ENCODE results near the gene ACSL6. TPM values are rescaled to one million over a fixed set of nuclear protein-coding genes. Genes with fewer than 3 reads are reported as not detected.

ACSL6 gene
- total and polyA plus RNA-seq, 10 of the 15 experiments (the other 5 are each of a cell fraction or from before 2014, with no cell fraction given): 0.06 to 0.53 TPM; not detected in 8

DNA sequence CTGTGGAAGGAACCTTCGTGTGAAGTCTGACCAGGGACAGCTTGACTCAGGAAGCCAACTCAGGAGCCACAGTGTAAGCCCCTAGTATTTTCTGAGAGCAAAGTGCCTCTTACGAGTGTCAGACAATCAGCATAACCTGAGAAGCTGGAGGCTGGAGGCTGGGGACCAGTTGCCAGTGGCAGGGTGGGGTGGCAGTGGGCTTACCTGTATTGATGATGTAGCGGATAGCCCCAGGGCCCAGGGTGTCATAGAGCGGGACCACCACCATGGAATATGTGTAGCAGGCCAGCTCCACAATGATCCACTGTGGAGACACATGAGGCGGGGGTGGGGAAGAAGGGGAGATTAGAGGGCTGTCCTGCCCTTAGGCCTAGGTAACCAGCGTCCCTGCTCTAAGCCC, 22.9 kb downstream of the ACSL6 start:
- no peaks in the 10 kb centered on the region for H4K20me1 ChIP-seq (ENCODE audit: control insufficient read depth, insufficient read depth)
- H2AFZ ChIP-seq (ENCODE audit: control insufficient read depth, low read depth, low read length): no peak overlapping the region
- H3K79me2 ChIP-seq (ENCODE audit: control insufficient read depth, insufficient read depth, low read length): no peaks in the 10 kb centered on the region
- intact Hi-C loops (cut with micrococcal nuclease; ENCODE audit: unreplicated experiment) (no loop called here), in situ Hi-C loops (cut with MboI) (no loop called here)
- CTCF ChIA-PET: no interaction called here
- no peak for FAIRE-seq
- no TSS peak for BruUV-seq (replicated peaks)
- POLR2A ChIA-PET: no interaction called here
- no peak overlapping the region for H3K4me2 ChIP-seq (ENCODE audit: control insufficient read depth, insufficient read depth)
- ATAC-seq: no peak
- RAD21 ChIA-PET (ENCODE audit: unreplicated experiment): no interaction called here
- no peak overlapping the region for H3K27ac ChIP-seq (ENCODE audit: control insufficient read depth, insufficient read depth)
- no peak overlapping the region for H3K9ac ChIP-seq (ENCODE audit: control insufficient read depth, insufficient read depth, low read length)
- H3K4me1 ChIP-seq (ENCODE audit: control insufficient read depth, insufficient read depth, low read length): no peaks in the 10 kb centered on the region
- SMC1A ChIA-PET (ENCODE audit: uncharacterized antibody, unreplicated experiment): no interaction called here
- DNase-seq (ENCODE audit: low read depth, low spot score): no peak
- H3K9me3 ChIP-seq (replicated peaks; ENCODE audit: control insufficient read depth, insufficient read depth, low read length): no peaks in the 10 kb centered on the region
- H3K27me3 ChIP-seq (replicated peaks in 1 of 2; ENCODE audit: control insufficient read depth in 2 of 2, insufficient read depth in 2 of 2, low read length in 1 of 2): peaks cover 0 to 2% of the 10 kb centered on the region in 2 experiments; a peak in 1 of 4 replicates
- 24% methylated on average over 6 of the region's 6 CpGs for WGBS (ENCODE audit: insufficient coverage, insufficient replicate concordance, low lambda C conversion rate, missing lambda C conversion rate)
- H3K4me3 ChIP-seq: no peak overlapping the region
- H3K36me3 ChIP-seq (ENCODE audit: control insufficient read depth in 2 of 2, insufficient read depth in 2 of 2, low read length in 1 of 2): no peaks in the 10 kb centered on the region
- no peak for TF ChIP-seq GABPA (IDR thresholded peaks at IDR 0.05; ENCODE audit: low read depth)
- no peak for TF ChIP-seq SRF (IDR thresholded peaks at IDR 0.05; ENCODE audit: low read depth in 2 of 2, low read length in 2 of 2)
- no peak for TF ChIP-seq BMI1 (IDR thresholded peaks at IDR 0.05; ENCODE audit: borderline replicate concordance)
- TF ChIP-seq NFIC (IDR thresholded peaks at IDR 0.05; ENCODE audit: low read depth, low read length): no peak
- no peak for TF ChIP-seq EP300 (IDR thresholded peaks at IDR 0.05; ENCODE audit: borderline replicate concordance in 1 of 2, control insufficient read depth in 1 of 2, low read depth in 2 of 2, low read length in 2 of 2)
- TF ChIP-seq POLR2AphosphoS2 (IDR thresholded peaks at IDR 0.05; ENCODE audit: low read depth, low read length): no peak
- TF ChIP-seq, protein P1, sequence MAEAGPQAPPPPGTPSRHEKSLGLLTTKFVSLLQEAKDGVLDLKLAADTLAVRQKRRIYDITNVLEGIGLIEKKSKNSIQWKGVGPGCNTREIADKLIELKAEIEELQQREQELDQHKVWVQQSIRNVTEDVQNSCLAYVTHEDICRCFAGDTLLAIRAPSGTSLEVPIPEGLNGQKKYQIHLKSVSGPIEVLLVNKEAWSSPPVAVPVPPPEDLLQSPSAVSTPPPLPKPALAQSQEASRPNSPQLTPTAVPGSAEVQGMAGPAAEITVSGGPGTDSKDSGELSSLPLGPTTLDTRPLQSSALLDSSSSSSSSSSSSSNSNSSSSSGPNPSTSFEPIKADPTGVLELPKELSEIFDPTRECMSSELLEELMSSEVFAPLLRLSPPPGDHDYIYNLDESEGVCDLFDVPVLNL (IDR thresholded peaks at IDR 0.05; ENCODE audit: low read depth, low read length): no peak
- no peak for TF ChIP-seq RFX5 (IDR thresholded peaks at IDR 0.05; ENCODE audit: low read depth, low read length)
- TF ChIP-seq RCOR1 (conservative IDR thresholded peaks at IDR 0.05; ENCODE audit: low read depth, low read length): no peak
- no peak for TF ChIP-seq SIX5 (IDR thresholded peaks at IDR 0.05; ENCODE audit: low read depth, low read length, severe bottlenecking)
- TF ChIP-seq, protein P2, sequence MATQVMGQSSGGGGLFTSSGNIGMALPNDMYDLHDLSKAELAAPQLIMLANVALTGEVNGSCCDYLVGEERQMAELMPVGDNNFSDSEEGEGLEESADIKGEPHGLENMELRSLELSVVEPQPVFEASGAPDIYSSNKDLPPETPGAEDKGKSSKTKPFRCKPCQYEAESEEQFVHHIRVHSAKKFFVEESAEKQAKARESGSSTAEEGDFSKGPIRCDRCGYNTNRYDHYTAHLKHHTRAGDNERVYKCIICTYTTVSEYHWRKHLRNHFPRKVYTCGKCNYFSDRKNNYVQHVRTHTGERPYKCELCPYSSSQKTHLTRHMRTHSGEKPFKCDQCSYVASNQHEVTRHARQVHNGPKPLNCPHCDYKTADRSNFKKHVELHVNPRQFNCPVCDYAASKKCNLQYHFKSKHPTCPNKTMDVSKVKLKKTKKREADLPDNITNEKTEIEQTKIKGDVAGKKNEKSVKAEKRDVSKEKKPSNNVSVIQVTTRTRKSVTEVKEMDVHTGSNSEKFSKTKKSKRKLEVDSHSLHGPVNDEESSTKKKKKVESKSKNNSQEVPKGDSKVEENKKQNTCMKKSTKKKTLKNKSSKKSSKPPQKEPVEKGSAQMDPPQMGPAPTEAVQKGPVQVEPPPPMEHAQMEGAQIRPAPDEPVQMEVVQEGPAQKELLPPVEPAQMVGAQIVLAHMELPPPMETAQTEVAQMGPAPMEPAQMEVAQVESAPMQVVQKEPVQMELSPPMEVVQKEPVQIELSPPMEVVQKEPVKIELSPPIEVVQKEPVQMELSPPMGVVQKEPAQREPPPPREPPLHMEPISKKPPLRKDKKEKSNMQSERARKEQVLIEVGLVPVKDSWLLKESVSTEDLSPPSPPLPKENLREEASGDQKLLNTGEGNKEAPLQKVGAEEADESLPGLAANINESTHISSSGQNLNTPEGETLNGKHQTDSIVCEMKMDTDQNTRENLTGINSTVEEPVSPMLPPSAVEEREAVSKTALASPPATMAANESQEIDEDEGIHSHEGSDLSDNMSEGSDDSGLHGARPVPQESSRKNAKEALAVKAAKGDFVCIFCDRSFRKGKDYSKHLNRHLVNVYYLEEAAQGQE (IDR thresholded peaks at IDR 0.05; ENCODE audit: low read depth, low read length): no peak
- TF ChIP-seq CREB1 (IDR thresholded peaks at IDR 0.05; ENCODE audit: low read depth): no peak
- TF ChIP-seq, protein P3, sequence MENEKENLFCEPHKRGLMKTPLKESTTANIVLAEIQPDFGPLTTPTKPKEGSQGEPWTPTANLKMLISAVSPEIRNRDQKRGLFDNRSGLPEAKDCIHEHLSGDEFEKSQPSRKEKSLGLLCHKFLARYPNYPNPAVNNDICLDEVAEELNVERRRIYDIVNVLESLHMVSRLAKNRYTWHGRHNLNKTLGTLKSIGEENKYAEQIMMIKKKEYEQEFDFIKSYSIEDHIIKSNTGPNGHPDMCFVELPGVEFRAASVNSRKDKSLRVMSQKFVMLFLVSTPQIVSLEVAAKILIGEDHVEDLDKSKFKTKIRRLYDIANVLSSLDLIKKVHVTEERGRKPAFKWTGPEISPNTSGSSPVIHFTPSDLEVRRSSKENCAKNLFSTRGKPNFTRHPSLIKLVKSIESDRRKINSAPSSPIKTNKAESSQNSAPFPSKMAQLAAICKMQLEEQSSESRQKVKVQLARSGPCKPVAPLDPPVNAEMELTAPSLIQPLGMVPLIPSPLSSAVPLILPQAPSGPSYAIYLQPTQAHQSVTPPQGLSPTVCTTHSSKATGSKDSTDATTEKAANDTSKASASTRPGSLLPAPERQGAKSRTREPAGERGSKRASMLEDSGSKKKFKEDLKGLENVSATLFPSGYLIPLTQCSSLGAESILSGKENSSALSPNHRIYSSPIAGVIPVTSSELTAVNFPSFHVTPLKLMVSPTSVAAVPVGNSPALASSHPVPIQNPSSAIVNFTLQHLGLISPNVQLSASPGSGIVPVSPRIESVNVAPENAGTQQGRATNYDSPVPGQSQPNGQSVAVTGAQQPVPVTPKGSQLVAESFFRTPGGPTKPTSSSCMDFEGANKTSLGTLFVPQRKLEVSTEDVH (IDR thresholded peaks at IDR 0.05; ENCODE audit: low read depth, partially characterized antibody): no peak
- no peak for TF ChIP-seq CHD2 (IDR thresholded peaks at IDR 0.05; ENCODE audit: borderline replicate concordance, low read depth, low read length)
- no peak for TF ChIP-seq SPI1 (IDR thresholded peaks at IDR 0.05; ENCODE audit: borderline replicate concordance, insufficient read depth, low read depth, low read length)
